GM12878 (cell line): Measurements from ENCODE around the gene PTPRH. TPM values are rescaled to one million over a fixed set of nuclear protein-coding genes. Genes with fewer than 3 reads are reported as not detected.

Source experiments
- CTCF ChIP-seq, 3 experiments: IDR thresholded peaks in 2 of 3; conservative IDR thresholded peaks in 1 of 3; 2 replicates each; pipeline ENCODE4 v1.5.1; 2011; ENCODE audit warnings: low read depth in 3 of 3, low read length in 3 of 3, mild to moderate bottlenecking in 3 of 3, control low read depth in 2 of 3, moderate library complexity in 2 of 3, inconsistent platforms in 1 of 3, mixed read lengths in 1 of 3; ENCODE audit not compliant: control insufficient read depth in 2 of 3, insufficient read depth in 1 of 3; ENCODE audit errors: extremely low read depth in 1 of 3
- EP300 ChIP-seq, 2 experiments: fragments of 150-350 bp in 1 of 2; IDR thresholded peaks; 2 replicates each; pipeline ENCODE4 v1.6.1; 2011 to 2012; ENCODE audit warnings: low read depth in 2 of 2, low read length in 2 of 2, borderline replicate concordance in 1 of 2, improper control_type of control experiment in 1 of 2, inconsistent platforms in 1 of 2; ENCODE audit not compliant: control insufficient read depth in 1 of 2
- FOXK2 ChIP-seq: fragments of 450-650 bp; IDR thresholded peaks from 2 replicates; pipeline ENCODE4 v1.6.1; 2017; ENCODE audit warnings: mild to moderate bottlenecking, moderate library complexity
- LARP7 ChIP-seq: fragments of 450-650 bp; IDR thresholded peaks from 2 replicates; pipeline ENCODE4 v1.6.1; 2017; ENCODE audit warnings: mild to moderate bottlenecking
- NR2C1 ChIP-seq: fragments of 450-650 bp; IDR thresholded peaks from 2 replicates; pipeline ENCODE4 v1.6.1; 2017; ENCODE audit warnings: antibody characterized with exemption, mild to moderate bottlenecking, moderate library complexity
- PBX3 ChIP-seq: IDR thresholded peaks from 2 replicates; pipeline ENCODE4 v1.6.1; 2011; ENCODE audit warnings: mild to moderate bottlenecking, low read depth, low read length, moderate library complexity; ENCODE audit not compliant: insufficient replicate concordance
- RCOR1 ChIP-seq: conservative IDR thresholded peaks from 2 replicates; pipeline ENCODE4 v1.6.1; 2012; ENCODE audit warnings: low read depth, low read length, improper control_type of control experiment
- RELB ChIP-seq: fragments of 450-650 bp; IDR thresholded peaks from 2 replicates; pipeline ENCODE4 v1.6.1; 2017; ENCODE audit warnings: low read depth, mild to moderate bottlenecking, moderate library complexity
- SP1 ChIP-seq: IDR thresholded peaks from one replicate; pipeline ENCODE4 v1.6.1; 2011; ENCODE audit warnings: low read depth, low read length
- SRF ChIP-seq, 2 experiments: IDR thresholded peaks; 2 replicates each; pipeline ENCODE4 v1.6.1; 2011; ENCODE audit warnings: low read depth in 2 of 2, low read length in 2 of 2, mild to moderate bottlenecking in 1 of 2, moderate library complexity in 1 of 2
- YY1 ChIP-seq: IDR thresholded peaks from 2 replicates; pipeline ENCODE4 v1.6.1; 2011; ENCODE audit warnings: low read depth, mild to moderate bottlenecking, low read length
- polyA plus RNA-seq, 11 experiments: library from polyadenylated mRNA; depleted of rRNA in 4 of 11; unstranded in 6 of 11; stranded (reverse) in 5 of 11; fragments of >200 nt; fragmentation: Nextera tagmentation in 4 of 11; fragmentation: Illumina TruSeq in 1 of 11; extraction: Ambion mirVana in 4 of 11; extraction: Trizol in 1 of 11; gene quantifications; 1 replicate in 1 of 11; 2 replicates in 10 of 11; pipeline versions ENCODE4 v1.2.1 to v1.2.3, GENCODE V29; 2011 to 2016; ENCODE audit warnings: inconsistent platforms in 2 of 11, missing spikeins in 2 of 11, low read depth in 1 of 11
- total RNA-seq, 4 experiments: library from RNA; depleted of rRNA in 3 of 4; stranded (reverse); fragments of >200 nt in 3 of 4; fragmentation: Illumina TruSeq in 1 of 4; extraction: Trizol in 1 of 4; gene quantifications; 2 replicates each; pipeline versions ENCODE4 v1.2.1 to v1.2.3, GENCODE V29; 2013 to 2021

Gene PTPRH
- total and polyA plus RNA-seq, 10 of the 15 experiments (the other 5 are each of a cell fraction or from before 2014, with no cell fraction given) = 0.08 TPM; not detected in 9

- TF ChIP-seq CTCF (IDR thresholded peaks at IDR 0.05 in 2 of 3, conservative IDR thresholded peaks at IDR 0.05 in 1 of 3; ENCODE audit: control insufficient read depth in 2 of 3, extremely low read depth in 1 of 3, insufficient read depth in 1 of 3, low read depth in 3 of 3, low read length in 3 of 3) (no peak), LARP7 (peak; percentile 99), EP300 (IDR thresholded peaks at IDR 0.05; ENCODE audit: borderline replicate concordance in 1 of 2, control insufficient read depth in 1 of 2, low read depth in 2 of 2, low read length in 2 of 2) (peak in 1 of 2 experiments; percentile 7; a peak in 1 of 4 replicates), RCOR1 (no peak), NR2C1 (no peak; the same call in 1 of the 2 replicates), RELB (no peak), SP1 (peak; percentile 91), FOXK2 (no peak), PBX3 (no peak), YY1 (no peak), SRF (IDR thresholded peaks at IDR 0.05; ENCODE audit: low read depth in 2 of 2, low read length in 2 of 2) (0 out of 4 replicates have a peak, but pooled peaks of 1 of the 2 experiments have one; percentile 45)
Observed at GRCh38 chr19:55178781-55179599, 30.3 kb downstream of the PTPRH start (continued).
